Kidney epithelial cell (primary cell): Measurements from ENCODE around the gene MMP23B. TPM values are rescaled to one million over a fixed set of nuclear protein-coding genes. Genes with fewer than 3 reads are reported as not detected.

Experiments used
- DNase-seq: peaks from one replicate; pipeline ENCODE4 v3.0.0-alpha.2; 2010; ENCODE audit warnings: low read depth
- H3K27me3 ChIP-seq: 2 replicates; pipeline ENCODE4 v1.6.0; 2011; ENCODE audit warnings: low read length; ENCODE audit not compliant: control insufficient read depth, insufficient read depth
- H3K36me3 ChIP-seq: 2 replicates; pipeline ENCODE4 v1.5.1; 2011; ENCODE audit warnings: low read length; ENCODE audit not compliant: control insufficient read depth, insufficient read depth
- H3K4me3 ChIP-seq: 2 replicates; pipeline ENCODE4 v1.5.1; 2011; ENCODE audit warnings: low read depth, mild to moderate bottlenecking, control low read depth, low read length
- total RNA-seq: library from RNA; depleted of rRNA; stranded (reverse); fragments of >200 nt; gene quantifications from 2 replicates; pipeline ENCODE4 v1.2.3, GENCODE V29; 2015
- TF ChIP-seq, protein P1 (sequence below): IDR thresholded peaks from 2 replicates; pipeline ENCODE4 v1.5.1; 2011; ENCODE audit warnings: mild to moderate bottlenecking, moderate library complexity, low read length, control low read depth, inconsistent platforms; ENCODE audit not compliant: insufficient read depth, poor library complexity, severe bottlenecking

MMP23B gene
- total RNA-seq, 1 donor from 2014 or later, result 6.5 TPM

DNA sequence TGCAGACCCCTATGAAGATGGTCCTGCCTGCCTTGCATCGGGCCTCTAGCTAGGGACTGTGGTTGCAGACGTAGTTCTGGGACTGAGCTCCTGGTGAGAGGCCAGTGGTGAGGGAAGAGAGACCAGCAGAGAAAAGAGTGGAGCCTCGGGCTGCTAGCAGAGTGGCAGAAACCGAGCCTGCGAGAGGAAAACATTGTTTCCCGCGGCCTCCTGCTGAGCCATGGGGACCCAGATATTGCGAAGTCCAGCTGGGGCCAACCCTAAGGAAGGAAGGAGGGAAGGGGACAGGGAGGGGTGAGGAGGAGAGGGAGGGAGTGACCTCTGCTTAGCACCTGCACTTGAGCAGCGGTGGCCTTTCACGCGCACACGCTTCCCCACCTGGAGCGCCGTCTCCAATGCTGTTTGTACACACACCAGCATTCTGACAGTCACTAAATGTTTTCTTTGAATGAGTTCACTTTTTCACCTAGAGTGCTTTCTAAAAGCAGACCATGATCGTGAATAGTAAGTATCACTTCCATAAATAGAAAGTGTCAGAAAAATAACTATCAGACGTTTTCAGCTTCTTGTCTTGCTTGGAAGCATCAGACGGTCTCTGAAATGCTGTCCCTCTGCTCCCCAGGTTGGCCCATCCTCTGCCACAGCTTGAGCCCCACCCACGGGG lies 29.5 kb upstream of the MMP23B start:
- no peaks in the 10 kb centered on the region for H3K36me3 ChIP-seq
- DNase-seq, result no peak
- TF ChIP-seq, protein P1, sequence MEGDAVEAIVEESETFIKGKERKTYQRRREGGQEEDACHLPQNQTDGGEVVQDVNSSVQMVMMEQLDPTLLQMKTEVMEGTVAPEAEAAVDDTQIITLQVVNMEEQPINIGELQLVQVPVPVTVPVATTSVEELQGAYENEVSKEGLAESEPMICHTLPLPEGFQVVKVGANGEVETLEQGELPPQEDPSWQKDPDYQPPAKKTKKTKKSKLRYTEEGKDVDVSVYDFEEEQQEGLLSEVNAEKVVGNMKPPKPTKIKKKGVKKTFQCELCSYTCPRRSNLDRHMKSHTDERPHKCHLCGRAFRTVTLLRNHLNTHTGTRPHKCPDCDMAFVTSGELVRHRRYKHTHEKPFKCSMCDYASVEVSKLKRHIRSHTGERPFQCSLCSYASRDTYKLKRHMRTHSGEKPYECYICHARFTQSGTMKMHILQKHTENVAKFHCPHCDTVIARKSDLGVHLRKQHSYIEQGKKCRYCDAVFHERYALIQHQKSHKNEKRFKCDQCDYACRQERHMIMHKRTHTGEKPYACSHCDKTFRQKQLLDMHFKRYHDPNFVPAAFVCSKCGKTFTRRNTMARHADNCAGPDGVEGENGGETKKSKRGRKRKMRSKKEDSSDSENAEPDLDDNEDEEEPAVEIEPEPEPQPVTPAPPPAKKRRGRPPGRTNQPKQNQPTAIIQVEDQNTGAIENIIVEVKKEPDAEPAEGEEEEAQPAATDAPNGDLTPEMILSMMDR, result no peak
- peaks cover 46% of the 10 kb centered on the region for H3K27me3 ChIP-seq
- no peak overlapping the region for H3K4me3 ChIP-seq

DNA sequence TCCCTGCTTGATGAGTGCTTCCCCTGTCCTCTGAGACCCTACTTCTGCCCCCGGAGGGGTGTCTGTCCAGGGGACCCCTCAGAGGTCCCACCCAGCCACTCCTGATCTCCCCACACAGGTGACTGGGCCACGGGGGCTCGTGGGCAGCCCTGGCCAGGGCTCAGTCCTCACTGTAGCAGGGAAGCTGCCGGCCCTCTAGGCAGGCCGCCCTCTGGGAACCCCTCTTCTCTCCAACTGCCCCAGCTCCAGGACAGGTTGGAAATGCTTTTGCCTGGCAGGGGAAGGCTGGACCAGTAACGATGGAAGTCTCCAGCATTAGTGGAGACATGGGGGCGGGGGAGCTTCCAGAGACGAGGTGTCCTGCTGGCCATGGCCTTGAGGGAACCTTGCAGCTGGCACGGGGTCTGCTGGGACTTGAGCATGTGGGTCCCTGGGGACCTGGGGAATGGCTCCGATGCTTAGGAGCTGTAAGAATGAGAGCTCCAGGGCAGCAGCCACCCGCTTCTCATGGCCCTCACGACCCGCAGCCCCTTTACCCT lies 28.9 kb upstream of the MMP23B start:
- Histone ChIP-seq H3K4me3 (no peak overlapping the region), H3K36me3 (no peaks in the 10 kb centered on the region), H3K27me3 (peaks cover 41% of the 10 kb centered on the region)
- TF ChIP-seq, protein P1, result no peak
- DNase-seq, result no peak

DNA sequence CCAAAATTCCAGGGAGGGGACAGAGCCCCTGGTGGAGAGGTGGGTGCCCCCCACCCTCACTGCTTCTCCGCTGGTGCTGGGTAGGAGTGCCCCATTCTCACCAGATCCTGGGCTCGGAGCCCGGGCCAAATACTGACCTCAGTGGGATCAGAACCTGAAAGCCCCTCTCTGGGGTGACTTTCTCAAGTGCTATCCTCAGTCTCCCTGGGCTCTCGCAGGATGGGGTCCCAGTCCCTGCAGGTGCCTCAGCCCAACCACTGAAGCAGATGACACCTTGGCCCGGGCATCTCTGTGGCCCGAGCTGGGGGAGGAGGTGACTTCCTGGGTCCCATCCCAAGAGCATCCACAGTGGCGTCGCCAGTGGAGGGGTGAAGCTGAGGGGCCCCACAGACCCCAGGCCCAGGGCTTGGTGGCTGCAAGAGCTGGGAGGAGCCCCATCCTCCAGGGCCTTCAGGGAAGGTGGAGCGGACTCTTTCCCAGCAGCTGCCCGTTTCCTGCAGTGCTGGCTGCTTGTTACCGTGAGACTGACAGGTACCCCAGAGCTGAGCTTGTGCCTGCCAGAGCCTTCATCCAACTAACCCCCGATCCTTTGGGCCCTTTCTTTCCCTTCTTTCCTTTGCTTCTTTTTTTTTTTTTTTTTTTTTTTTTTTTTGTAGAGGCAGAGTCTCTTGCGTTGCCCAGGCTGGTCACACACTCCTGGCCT lies 28.2 kb upstream of the MMP23B start:
- no peaks in the 10 kb centered on the region for H3K36me3 ChIP-seq
- H3K27me3 ChIP-seq, result peaks cover 33% of the 10 kb centered on the region
- TF ChIP-seq, protein P1, result no peak
- DNase-seq, result no peak
- no peak overlapping the region for H3K4me3 ChIP-seq

DNA sequence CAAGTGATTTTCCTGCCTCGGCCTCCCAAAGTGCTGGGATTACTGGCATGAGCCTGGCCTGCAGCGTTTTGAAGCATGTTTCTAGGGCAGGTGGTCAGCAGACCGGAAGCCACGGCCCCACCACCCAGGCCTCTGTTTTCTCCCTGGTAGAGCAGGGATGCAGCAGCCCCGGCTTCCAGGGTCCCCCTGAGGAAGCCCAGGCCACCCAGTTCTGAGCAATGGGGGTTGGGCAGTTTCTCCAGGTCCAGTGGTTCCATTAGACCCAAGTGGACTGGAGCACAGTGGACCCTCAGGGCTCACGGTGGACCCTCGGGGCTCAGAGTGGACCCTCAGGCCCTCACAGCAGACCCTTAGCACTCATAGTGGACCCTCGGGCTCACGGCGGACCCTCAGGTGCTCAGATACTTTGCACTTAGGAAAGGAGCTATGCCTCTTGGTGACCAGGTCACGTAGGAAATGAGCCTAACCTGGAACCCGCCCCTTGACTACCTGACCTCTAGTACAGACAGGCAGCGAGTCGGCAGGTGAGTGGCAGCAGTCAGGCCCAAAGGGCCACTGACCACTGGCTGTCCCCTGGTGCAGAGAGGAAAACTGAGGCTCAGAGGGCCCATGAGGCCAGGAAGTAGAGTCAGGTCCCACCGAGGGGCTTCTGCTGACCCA lies 27.5 kb upstream of the MMP23B start:
- Histone ChIP-seq H3K36me3 (no peaks in the 10 kb centered on the region), H3K4me3 (no peak overlapping the region), H3K27me3 (peaks cover 27% of the 10 kb centered on the region)
- TF ChIP-seq, protein P1, result no peak
- no peak for DNase-seq

DNA sequence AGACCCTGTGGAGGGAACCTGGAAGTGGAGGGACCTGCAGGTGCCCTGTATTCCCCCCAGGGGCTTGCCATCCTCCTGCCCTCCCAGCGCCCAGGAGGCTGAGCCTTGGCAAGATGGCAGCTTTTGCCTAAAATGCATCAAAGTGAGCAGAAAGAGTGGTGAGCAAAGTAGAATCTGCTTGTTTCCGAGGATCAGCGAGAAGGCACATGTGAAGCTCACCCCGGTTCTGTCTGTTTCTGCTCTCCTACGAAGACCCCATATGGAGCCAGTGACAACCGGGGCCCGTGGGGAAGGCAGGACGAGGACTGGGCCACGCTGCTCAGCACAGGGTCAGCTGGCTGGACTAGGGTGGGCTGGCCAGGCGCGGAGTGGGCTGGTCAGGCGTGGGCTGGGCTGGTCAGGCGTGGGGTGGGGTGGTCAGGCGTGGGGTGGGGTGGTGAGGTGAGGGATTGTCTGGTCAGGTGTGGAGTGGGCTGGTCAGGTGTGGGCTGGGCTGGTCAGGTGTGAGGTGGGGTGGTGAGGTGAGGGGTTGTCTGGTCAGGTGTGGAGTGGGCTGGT lies 26.9 kb upstream of the MMP23B start:
- no peak for DNase-seq
- no peak overlapping the region for H3K4me3 ChIP-seq
- peaks cover 27% of the 10 kb centered on the region for H3K27me3 ChIP-seq
- H3K36me3 ChIP-seq, result no peaks in the 10 kb centered on the region
- TF ChIP-seq, protein P1, result no peak
